GM19468 (cell line): Measurements from ENCODE around the gene ROR2.
"Not testable (repeated sequence)": the region's sequence is repeated elsewhere in the genome, so short reads cannot be mapped to it uniquely, and the experiment has no call there.

ENCODE experiments used
- ATAC-seq: cut with Tn5 transposase; IDR thresholded peaks from one replicate; pipeline ENCODE4 v1.9.1; 2021; ENCODE audit warnings: mild to moderate bottlenecking, moderate library complexity, moderate number of reproducible peaks; ENCODE audit not compliant: unreplicated experiment; ENCODE audit errors: extremely low read depth

ROR2 gene

DNA sequence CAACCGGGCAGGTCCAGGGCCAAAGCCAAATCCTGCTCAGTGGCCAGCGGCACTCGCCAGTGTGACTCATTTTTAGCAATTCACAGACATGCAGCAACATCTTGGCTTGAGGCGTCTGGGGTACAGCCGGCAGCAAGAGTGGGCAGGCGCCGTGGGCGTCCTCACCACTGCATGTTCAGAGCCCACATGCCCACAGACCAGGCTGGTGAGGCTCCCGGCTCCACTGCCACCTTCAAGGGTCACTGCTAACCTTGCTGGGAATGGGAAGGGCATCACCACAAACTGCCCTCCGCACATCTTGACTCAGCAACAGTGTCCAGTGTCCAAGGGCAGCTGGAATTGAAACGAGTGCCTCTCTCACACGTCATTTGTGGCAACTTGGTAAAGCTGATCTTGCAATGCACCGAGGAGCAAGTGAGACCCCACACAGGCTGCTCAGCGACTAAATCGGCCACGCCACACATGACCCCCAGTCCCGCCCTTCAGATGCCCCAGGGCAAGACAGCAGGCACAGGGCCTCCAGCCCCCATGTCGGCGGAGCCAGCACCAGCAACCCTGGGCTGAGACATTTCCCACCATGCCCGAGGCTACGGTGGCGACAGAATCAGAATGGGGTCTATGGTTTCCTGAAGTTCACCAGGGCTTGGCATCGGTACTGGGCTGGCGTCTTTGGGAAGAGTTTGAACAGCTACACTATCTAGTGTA is 140.3 kb downstream of the ROR2 start:
- ATAC-seq: no peak

DNA sequence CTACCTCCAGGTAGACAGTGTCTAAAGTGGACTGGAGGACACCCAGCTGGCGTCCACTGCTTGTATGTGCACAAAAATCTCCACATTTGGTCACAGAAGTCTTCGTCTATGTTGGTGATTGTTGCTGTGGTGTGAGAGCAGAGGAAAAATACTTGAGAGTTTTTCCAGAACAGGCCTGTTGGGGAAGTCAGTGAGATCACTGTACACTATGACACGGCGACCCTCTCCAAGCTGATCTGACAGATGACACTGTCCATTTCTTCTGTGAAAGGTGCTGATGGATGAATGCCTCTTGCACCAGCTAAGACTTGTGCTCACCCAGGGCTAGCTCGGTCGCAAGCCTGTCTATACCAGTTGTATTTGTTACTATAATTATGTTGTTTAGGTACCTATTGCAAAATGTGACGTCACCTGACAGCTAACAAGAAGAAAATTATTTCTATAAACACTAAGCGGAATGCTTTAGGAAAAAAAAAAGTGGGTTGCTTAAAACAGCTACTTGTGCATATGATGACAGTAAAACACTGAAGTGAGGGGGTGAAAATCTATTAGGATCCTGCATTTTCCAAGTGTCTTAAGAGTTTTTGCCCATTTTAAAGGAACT is 142.3 kb downstream of the ROR2 start:
- no peak for ATAC-seq

DNA sequence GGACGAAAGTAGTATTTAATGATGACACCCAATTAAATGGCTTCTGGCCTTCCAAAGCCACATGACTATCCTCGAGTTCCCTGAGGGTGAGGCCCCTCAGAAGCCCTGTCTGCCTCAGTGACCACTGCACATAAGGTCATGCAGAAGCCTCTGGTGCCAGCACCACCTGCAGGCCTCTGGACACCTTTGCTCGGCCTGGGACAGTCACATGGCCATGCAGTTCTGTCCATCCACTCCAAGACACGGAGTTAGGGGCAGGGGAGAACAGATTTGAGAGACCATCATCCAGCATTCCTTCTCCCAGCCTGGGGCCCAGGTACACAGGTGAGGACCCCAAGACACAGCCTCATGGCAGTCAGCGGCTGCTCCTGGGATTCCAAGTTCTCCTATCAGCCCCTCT is 145.0 kb downstream of the ROR2 start:
- ATAC-seq: no peak

- ATAC-seq: no peak
Measured at GRCh38 chr9:91803970-91804752, 145.9 kb downstream of the ROR2 start.

GRCh38 chr9:91803151-91803940 is 146.7 kb downstream of the ROR2 start:
- no peak for ATAC-seq

- ATAC-seq: no peak
Measured at GRCh38 chr9:91802391-91802790, 147.6 kb downstream of the ROR2 start.

- ATAC-seq: no peak
Measured at GRCh38 chr9:91800473-91801030, 149.5 kb downstream of the ROR2 start.

GRCh38 chr9:91799113-91799744 is 150.8 kb downstream of the ROR2 start:
- ATAC-seq: no peak

DNA sequence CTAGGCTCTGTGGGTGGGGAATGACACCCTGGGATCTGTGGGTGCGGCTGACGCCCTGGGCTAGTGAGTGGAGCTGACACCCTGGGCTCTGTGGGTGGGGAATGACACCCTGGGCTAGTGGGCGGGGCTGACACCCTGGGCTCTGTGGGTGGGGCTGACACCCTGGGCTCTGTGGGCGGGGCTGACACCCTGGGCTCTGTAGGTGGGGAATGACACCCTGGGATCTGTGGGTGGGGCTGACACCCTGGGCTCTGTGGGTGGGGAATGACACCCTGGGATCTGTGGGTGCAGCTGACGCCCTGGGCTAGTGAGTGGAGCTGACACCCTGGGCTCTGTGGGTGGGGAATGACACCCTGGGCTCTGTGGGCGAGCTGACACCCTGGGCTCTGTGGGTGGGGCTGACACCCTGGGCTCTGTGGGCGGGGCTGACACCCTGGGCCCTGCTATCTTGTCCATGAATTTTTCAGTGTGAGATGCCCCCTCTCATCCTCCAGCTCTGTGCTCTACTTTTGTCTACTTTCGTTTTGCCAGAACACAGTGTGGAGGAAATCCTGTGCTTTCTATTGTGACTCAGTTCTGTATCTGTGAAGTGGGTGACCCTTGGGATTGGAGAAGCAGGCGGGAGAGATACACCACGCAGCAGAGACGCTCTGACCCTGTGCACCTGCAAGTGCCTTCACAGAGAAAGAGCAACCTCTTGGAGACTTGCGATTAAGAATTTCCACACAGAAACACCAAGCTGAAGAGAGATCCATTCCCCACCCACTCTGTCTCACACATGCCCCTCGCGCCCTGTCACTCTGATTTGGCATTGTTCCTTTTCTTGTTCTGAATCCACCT is 151.5 kb downstream of the ROR2 start:
- not testable (repeated sequence) for ATAC-seq

- not testable (repeated sequence) for ATAC-seq
Measured at GRCh38 chr9:91797517-91797916, 152.5 kb downstream of the ROR2 start.

- not testable (repeated sequence) for ATAC-seq
Measured at GRCh38 chr9:91796516-91796915, 153.5 kb downstream of the ROR2 start.

GRCh38 chr9:91795598-91796241 is 154.3 kb downstream of the ROR2 start:
- ATAC-seq: no peak

DNA sequence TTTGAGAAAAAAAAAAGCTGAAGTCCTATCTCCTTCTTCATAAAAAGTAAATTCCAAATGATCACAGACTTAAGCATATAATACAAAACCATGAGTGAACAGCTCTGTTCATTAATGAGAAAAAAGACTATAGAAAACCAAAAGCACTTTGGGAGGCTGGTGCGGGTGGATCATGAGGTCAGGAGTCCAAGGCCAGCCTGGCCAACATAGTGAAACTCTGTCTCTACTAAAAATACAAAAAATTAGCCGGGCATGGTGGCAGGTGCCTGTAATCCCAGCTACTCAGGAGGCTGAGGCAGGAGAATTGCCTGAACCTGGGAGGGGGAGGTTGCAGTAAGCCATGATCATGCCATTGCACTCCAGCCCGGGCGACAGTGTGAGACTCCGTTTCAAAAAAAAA is 156.7 kb downstream of the ROR2 start:
- not testable (repeated sequence) for ATAC-seq

DNA sequence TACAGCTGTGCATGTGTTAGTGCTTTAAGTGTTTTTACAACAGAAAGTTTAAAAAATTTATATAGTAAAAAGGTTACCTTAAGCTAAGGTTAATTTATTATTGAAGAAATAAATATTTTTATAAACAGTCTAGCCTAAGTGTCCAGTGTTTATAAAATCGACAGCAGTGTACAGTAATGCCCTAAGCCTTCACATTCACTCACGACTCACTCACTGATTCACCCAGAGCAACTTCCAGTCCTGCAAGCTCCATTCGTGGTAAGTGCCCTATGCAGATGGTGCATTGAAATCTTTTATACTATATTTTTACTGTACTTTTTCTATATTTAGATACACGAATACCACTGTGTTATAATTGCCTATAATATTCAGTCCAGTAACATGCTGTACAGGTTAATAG is 159.1 kb downstream of the ROR2 start:
- no peak for ATAC-seq

DNA sequence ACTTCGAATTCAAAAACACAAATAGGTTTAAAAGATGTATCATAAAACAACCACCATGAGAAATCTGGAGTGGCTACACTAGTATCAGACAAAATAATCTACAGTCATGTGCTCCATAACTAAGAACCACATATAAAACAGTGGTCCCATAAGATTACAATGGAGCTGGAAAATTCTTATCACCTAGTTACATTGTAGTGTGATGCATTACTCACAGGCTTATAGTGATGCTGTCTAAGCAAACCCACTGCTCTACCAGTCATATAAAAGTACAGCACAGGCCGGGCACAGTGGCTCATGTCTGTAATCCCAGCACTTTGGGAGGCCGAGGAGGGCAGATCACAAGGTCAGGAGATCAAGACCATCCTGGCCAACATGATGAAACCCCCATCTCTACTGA is 160.1 kb downstream of the ROR2 start:
- no peak for ATAC-seq

DNA sequence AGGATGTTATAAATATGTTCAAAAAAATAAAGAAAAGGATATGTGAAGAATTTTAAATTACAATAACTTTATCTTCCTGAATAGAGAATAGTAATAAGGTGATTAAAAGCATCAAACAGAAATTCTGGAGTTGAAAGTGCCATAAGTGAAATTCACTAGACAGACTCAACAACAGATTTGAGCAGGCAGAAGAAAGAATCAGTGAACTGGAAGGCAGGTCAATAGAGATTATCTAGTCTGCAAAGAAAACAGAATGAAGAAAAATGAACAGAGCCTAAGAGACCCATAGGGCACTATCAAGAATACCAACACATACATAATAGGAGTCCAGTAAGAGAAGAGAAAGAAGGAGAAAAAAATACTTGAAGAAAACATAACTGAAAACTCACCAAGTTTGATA is 162.1 kb downstream of the ROR2 start:
- ATAC-seq: no peak

- ATAC-seq: no peak
Measured at GRCh38 chr9:91786132-91786896, 163.7 kb downstream of the ROR2 start.

DNA sequence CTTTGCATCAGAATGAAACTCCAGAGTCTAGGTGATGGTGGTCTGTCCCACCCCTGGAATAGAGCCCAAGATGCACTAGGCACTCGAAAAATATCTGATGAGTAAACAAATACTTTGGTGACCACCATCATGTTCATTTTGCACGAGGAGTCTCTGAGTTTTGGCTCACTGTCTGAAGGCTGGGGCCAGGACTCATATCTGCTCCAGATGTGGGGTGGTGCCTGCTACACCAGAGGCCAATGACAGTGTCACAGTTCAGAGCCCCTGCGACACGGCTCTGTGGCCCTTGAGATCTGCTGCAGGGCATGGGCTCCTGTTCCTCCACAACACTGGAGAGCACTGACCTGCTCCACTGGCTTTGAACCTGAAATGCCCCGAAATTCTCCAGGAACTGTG is 164.6 kb downstream of the ROR2 start:
- no peak for ATAC-seq
